ENCODE data around the gene CACNG8. TPM values are rescaled to one million over a fixed set of nuclear protein-coding genes. Genes with fewer than 3 reads are reported as not detected.
A peak's percentile ranks its signal among the peaks of the same experiment; 100 is the strongest.

Gene CACNG8
- polyA plus RNA-seq, 3 donors: 0.05 TPM; not detected in 2

DNA sequence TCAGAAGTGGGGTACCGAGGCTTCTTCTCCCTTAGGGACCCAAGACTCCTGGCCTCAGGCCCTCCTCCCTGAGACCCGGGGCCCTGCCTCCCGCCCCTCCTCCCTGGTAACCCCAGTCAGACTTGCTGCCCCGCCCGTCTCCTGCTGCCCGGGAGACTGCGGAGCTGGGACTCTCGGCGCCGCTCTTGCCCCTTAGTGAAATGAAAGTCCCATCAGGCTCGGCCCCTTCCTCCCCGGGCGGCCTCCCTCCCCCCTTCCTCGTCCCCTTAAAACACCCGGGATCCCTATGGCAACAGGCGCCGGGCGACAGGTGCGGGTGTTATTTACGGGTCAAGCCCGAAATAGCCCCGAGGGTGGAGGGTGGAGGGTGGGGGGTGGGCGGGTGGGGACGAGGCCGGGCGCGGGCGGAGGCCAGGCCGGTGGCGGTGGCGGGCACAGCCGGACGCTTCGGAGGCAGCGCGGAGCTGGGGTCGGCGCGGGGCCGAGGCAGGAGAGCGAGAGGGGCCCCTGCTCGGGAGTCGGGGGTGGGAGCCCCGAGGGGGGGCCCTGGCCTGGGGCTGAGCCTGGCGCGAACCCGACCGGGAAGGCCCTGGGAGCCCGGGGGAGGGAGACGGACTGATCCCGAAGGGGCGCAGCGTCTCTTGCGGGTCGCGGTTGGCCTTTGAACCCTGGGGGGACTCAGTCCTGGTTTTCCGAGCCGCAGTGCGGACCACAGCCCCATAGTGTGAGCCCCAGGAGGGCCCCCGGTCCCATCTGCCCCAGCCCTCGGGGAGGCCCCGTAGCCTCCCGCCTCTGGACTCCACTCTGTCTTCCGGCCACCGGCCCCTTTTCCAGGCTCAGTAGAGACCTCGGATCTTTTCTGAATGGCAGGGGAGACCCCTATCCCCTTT is 28.7 kb downstream of the CACNG8 start, which contains the start of gene CACNG6:
TSS of gene CACNG6 (plus strand) at position 414 of the 890 bp plus-strand sequence. CDS start 1,241 bp downstream, outside the sequence.
- H3K9me3 Mint-ChIP-seq: peaks cover 0 to 15% (median 9%) of the 10 kb centered on the region in 7 donors
- peaks cover 5 to 7% of the 10 kb centered on the region in 2 donors for H3K36me3 Mint-ChIP-seq
- H3K4me3 Mint-ChIP-seq: peak within 1 kb of the TSS; percentile 75 to 88
- DNase-seq: peak; percentile 19 to 29 (median 21)
- H3K4me1 ChIP-seq (ENCODE audit: control insufficient read depth in 1 of 2, insufficient read depth in 2 of 2, low read length in 2 of 2): peaks cover 5 to 8% of the 10 kb centered on the region in 2 donors
- H3K27me3 Mint-ChIP-seq (ENCODE audit: low read depth in 3 of 3): peaks cover 58 to 72% (median 60%) of the 10 kb centered on the region in 3 donors
- H3K4me1 Mint-ChIP-seq: peaks cover 5% of the 10 kb centered on the region
- H3K9ac ChIP-seq (ENCODE audit: insufficient read depth, low read length, poor library complexity, severe bottlenecking): peak within 1 kb of the TSS; percentile 49
- no peaks in the 10 kb centered on the region for H4K20me1 ChIP-seq (ENCODE audit: insufficient read depth, low read length)
- H3K4me3 ChIP-seq (replicated peaks in 1 of 3; ENCODE audit: low read depth in 2 of 3, low read length in 3 of 3): peak within 1 kb of the TSS; percentile 16 to 74 (median 28)
- intact Hi-C loops (cut with micrococcal nuclease): no loop called here
- WGBS (ENCODE audit: insufficient coverage): 7% methylated on average over 49 of the region's 66 CpGs
- H3K4me2 ChIP-seq (replicated peaks; ENCODE audit: extremely low read depth, low read length, poor library complexity, severe bottlenecking): peak within 1 kb of the TSS; percentile 65
- peaks cover 26 to 62% of the 10 kb centered on the region in 2 donors for H3K27me3 ChIP-seq (ENCODE audit: control insufficient read depth in 2 of 2, insufficient read depth in 2 of 2, low read length in 2 of 2)
- TF ChIP-seq, protein P1, sequence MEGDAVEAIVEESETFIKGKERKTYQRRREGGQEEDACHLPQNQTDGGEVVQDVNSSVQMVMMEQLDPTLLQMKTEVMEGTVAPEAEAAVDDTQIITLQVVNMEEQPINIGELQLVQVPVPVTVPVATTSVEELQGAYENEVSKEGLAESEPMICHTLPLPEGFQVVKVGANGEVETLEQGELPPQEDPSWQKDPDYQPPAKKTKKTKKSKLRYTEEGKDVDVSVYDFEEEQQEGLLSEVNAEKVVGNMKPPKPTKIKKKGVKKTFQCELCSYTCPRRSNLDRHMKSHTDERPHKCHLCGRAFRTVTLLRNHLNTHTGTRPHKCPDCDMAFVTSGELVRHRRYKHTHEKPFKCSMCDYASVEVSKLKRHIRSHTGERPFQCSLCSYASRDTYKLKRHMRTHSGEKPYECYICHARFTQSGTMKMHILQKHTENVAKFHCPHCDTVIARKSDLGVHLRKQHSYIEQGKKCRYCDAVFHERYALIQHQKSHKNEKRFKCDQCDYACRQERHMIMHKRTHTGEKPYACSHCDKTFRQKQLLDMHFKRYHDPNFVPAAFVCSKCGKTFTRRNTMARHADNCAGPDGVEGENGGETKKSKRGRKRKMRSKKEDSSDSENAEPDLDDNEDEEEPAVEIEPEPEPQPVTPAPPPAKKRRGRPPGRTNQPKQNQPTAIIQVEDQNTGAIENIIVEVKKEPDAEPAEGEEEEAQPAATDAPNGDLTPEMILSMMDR (IDR thresholded peaks at IDR 0.05): no peak
- peak within 1 kb of the TSS in 1 of 7 donors; percentile 56 for H3K27ac Mint-ChIP-seq
- no peaks in the 10 kb centered on the region for H3K36me3 ChIP-seq (replicated peaks in 1 of 2; ENCODE audit: control insufficient read depth in 1 of 2, insufficient read depth in 2 of 2, low read length in 2 of 2)
- H3K9me3 ChIP-seq (replicated peaks in 1 of 2; ENCODE audit: control insufficient read depth in 1 of 2, insufficient read depth in 1 of 2, low read length in 2 of 2): peaks cover 0 to 7% of the 10 kb centered on the region in 2 donors
- no peak within 1 kb of the TSS for H3K27ac ChIP-seq (ENCODE audit: low read depth in 1 of 2, low read length in 2 of 2)
- no peaks in the 10 kb centered on the region for H3K79me2 ChIP-seq (ENCODE audit: insufficient read depth, low read length)
- H2AFZ ChIP-seq (ENCODE audit: insufficient read depth, low read depth, low read length, poor library complexity, severe bottlenecking): peak within 1 kb of the TSS; percentile 74

- peaks cover 5 to 8% of the 10 kb centered on the region in 2 donors for H3K4me1 ChIP-seq (ENCODE audit: control insufficient read depth in 1 of 2, insufficient read depth in 2 of 2, low read length in 2 of 2)
- no peak overlapping the region for H2AFZ ChIP-seq (ENCODE audit: insufficient read depth, low read depth, low read length, poor library complexity, severe bottlenecking)
- DNase-seq: no peak
- intact Hi-C loops (cut with micrococcal nuclease): no loop called here
- H3K27me3 Mint-ChIP-seq (ENCODE audit: low read depth in 3 of 3): peaks cover 62 to 76% (median 64%) of the 10 kb centered on the region in 3 donors
- no peak overlapping the region for H3K4me3 ChIP-seq (replicated peaks in 1 of 3; ENCODE audit: low read depth in 2 of 3, low read length in 3 of 3)
- H3K9me3 ChIP-seq (replicated peaks in 1 of 2; ENCODE audit: control insufficient read depth in 1 of 2, insufficient read depth in 1 of 2, low read length in 2 of 2): peaks cover 0 to 7% of the 10 kb centered on the region in 2 donors
- no peak overlapping the region for H3K9ac ChIP-seq (ENCODE audit: insufficient read depth, low read length, poor library complexity, severe bottlenecking)
- H3K4me2 ChIP-seq (replicated peaks; ENCODE audit: extremely low read depth, low read length, poor library complexity, severe bottlenecking): peak overlapping the region; percentile 65
- no peaks in the 10 kb centered on the region for H3K36me3 ChIP-seq (replicated peaks in 1 of 2; ENCODE audit: control insufficient read depth in 1 of 2, insufficient read depth in 2 of 2, low read length in 2 of 2)
- TF ChIP-seq, protein P1 (IDR thresholded peaks at IDR 0.05): no peak
- WGBS (ENCODE audit: insufficient coverage): 86% methylated on average over 9 of the region's 9 CpGs
- peaks cover 5 to 7% of the 10 kb centered on the region in 2 donors for H3K36me3 Mint-ChIP-seq
- H3K27me3 ChIP-seq (ENCODE audit: control insufficient read depth in 2 of 2, insufficient read depth in 2 of 2, low read length in 2 of 2): peaks cover 26 to 59% of the 10 kb centered on the region in 2 donors
- H3K27ac Mint-ChIP-seq: peak overlapping the region in 1 of 7 donors; percentile 56
- H3K4me1 Mint-ChIP-seq: peaks cover 5% of the 10 kb centered on the region
- no peak overlapping the region for H3K27ac ChIP-seq (ENCODE audit: low read depth in 1 of 2, low read length in 2 of 2)
- H3K9me3 Mint-ChIP-seq: peaks cover 0 to 15% (median 9%) of the 10 kb centered on the region in 7 donors
- H3K79me2 ChIP-seq (ENCODE audit: insufficient read depth, low read length): no peaks in the 10 kb centered on the region
- peak overlapping the region; percentile 74 to 88 for H3K4me3 Mint-ChIP-seq
- no peaks in the 10 kb centered on the region for H4K20me1 ChIP-seq (ENCODE audit: insufficient read depth, low read length)
Measured at GRCh38 chr19:53992211-53992610, 29.5 kb downstream of the CACNG8 start.

Data from CD14-positive monocyte (primary cell).